Stimulated activated CD4-positive, alpha-beta T cell treated with anti-CD3 and anti-CD28 coated beads, Interleukin-2, amount 100 ng/mL, for 4 hours (primary cell): Measurements from ENCODE around the gene C4orf36.

Experiments
- DNase-seq: peaks from one replicate; pipeline ENCODE4 v3.0.0-alpha.2; 2020; ENCODE audit warnings: low read depth

The C4orf36 gene

GRCh38 chr4:86891762-86892635 lies at the start of gene C4orf36:
TSS of gene C4orf36 (minus strand) at chr4:86892422. CDS start at chr4:86891520, 902 bp downstream.
- DNase-seq = no peak

GRCh38 chr4:86940920-86941460 lies 48.8 kb upstream of the C4orf36 start:
- no peak for DNase-seq

GRCh38 chr4:86939729-86940575 lies 47.7 kb upstream of the C4orf36 start:
- no peak for DNase-seq

- no peak for DNase-seq
These were observed 46.7 kb upstream of the C4orf36 start for GRCh38 chr4:86938771-86939520.

GRCh38 chr4:86935853-86936733 lies 43.9 kb upstream of the C4orf36 start:
- peak; percentile 68 for DNase-seq

- DNase-seq = no peak
These were observed 43.3 kb upstream of the C4orf36 start for GRCh38 chr4:86935566-86935852.

- peak; percentile 74 for DNase-seq
These were observed 42.7 kb upstream of the C4orf36 start, which contains the start of gene AFF1 for GRCh38 chr4:86934771-86935565. TSS of gene AFF1 (plus strand) at chr4:86935011. CDS start at chr4:86948534, 13,523 bp downstream.

GRCh38 chr4:86934147-86934770 lies 42.0 kb upstream of the C4orf36 start:
- no peak for DNase-seq

GRCh38 chr4:86928400-86929255 lies 36.4 kb upstream of the C4orf36 start:
- no peak for DNase-seq

GRCh38 chr4:86927843-86928395 lies 35.7 kb upstream of the C4orf36 start:
- DNase-seq = peak; percentile 8

GRCh38 chr4:86926435-86927086 lies 34.3 kb upstream of the C4orf36 start:
- no peak for DNase-seq

- DNase-seq = no peak
These were observed 32.6 kb upstream of the C4orf36 start for GRCh38 chr4:86924811-86925210.

- DNase-seq = no peak
These were observed 29.5 kb upstream of the C4orf36 start for GRCh38 chr4:86921608-86922252.

GRCh38 chr4:86919561-86920223 lies 27.5 kb upstream of the C4orf36 start:
- DNase-seq = no peak

- DNase-seq = no peak
These were observed 26.4 kb upstream of the C4orf36 start for GRCh38 chr4:86918539-86919072.

- DNase-seq = no peak
These were observed 25.2 kb upstream of the C4orf36 start for GRCh38 chr4:86917212-86918039.
